Psoas muscle (tissue), 8 donors: ENCODE results near the gene CHD9. TPM values are rescaled to one million over a fixed set of nuclear protein-coding genes. Genes with fewer than 3 reads are reported as not detected.

Source experiments
- ATAC-seq, 4 donors: fragments of 200-7000 bp; cut with Tn5 transposase; one replicate each; pipeline ENCODE4 v1.9.1; 2020; ENCODE audit warnings: moderate library complexity in 3 of 4, mild to moderate bottlenecking in 2 of 4
- DNase-seq, 2 donors: peaks; one replicate each; pipeline ENCODE4 v3.0.0-alpha.2; 2020
- H3K27ac ChIP-seq: fragments of 200-600 bp; one replicate; pipeline ENCODE4 v1.8.0; 2022
- H3K27me3 ChIP-seq, 3 donors: fragments of 200-600 bp in 1 of 3; one replicate each; pipeline versions ENCODE4 v1.6.1 to v1.8.0; 2013 to 2022; ENCODE audit warnings: low read length in 2 of 3, mild to moderate bottlenecking in 2 of 3, moderate library complexity in 1 of 3; ENCODE audit not compliant: insufficient read depth in 3 of 3
- H3K36me3 ChIP-seq, 2 donors: fragments of 200-600 bp in 1 of 2; one replicate each; pipeline versions ENCODE4 v1.6.1 to v1.8.0; 2013 to 2022; ENCODE audit warnings: low read depth in 1 of 2, mild to moderate bottlenecking in 1 of 2, moderate library complexity in 1 of 2; ENCODE audit not compliant: insufficient read depth in 1 of 2
- H3K4me1 ChIP-seq: fragments of 200-600 bp; one replicate; pipeline ENCODE4 v1.8.0; 2022
- H3K4me3 ChIP-seq: fragments of 200-600 bp; one replicate; pipeline ENCODE4 v1.8.0; 2022; ENCODE audit warnings: mild to moderate bottlenecking
- H3K9me3 ChIP-seq: fragments of 200-600 bp; one replicate; pipeline ENCODE4 v1.8.0; 2022
- CTCF ChIP-seq: fragments of 200-600 bp; IDR thresholded peaks from one replicate; pipeline ENCODE4 v1.8.0; 2022; ENCODE audit warnings: antibody characterized with exemption
- WGBS, 3 donors: extraction: QIAGEN DNeasy Blood & Tissue Kit; methylation state at CpG; one replicate each; pipeline versions ENCODE4 v1.1.6 to v1.1.7; 2013; 5-methylcytosine and 5-hydroxymethylcytosine counted together
- intact Hi-C, 2 donors: fragments of 100-400 bp; cut with DNase I; formaldehyde crosslinking; loops; one replicate each; pipeline versions ENCODE4 v1.11.0 to v1.14.2; 2022
- polyA plus RNA-seq, 3 donors: library from polyadenylated mRNA; stranded (reverse); fragments of 200-250 nt; gene quantifications; one replicate each; pipeline ENCODE4 v1.2.3, GENCODE V29; 2013
- total RNA-seq, 4 donors: library from RNA; stranded (reverse); fragmentation: NEBNext Ultra II Directional in 2 of 4; extraction: Animal tissue kit (Norgen Biotek cat#: 25700) in 2 of 4; gene quantifications; one replicate each; pipeline versions ENCODE4 v1.2.1 to v1.2.4, GENCODE V29; 2021 to 2023
- donor health status: healthy with polysubstance abuse.
- donor health status: DM: no; HTN: no; CAD: no; lungs with moderate emphysema.
- donor health status: Bipolar disorder and iron deficiency.
- donor health status: healthy.
- donor health status: DM: yes; HTN: yes; CAD: no.
- donor health status: DM: no; HTN: no; CAD: no.
- donor health status: DM: no; HTN: no; CAD: no.
- donor health status: DM: yes; HTN: yes; CAD: no.

Gene CHD9
- total and polyA plus RNA-seq, 7 donors = 5.8 to 47.9 (median 36.4) TPM

GRCh38 chr16:53115047-53115446 is 60.3 kb downstream of the CHD9 start:
- no peaks in the 10 kb centered on the region for H3K4me1 ChIP-seq
- no peak for DNase-seq
- H3K4me3 ChIP-seq = no peak overlapping the region
- WGBS, 3 donors = 84 to 93% (median 84%) methylated on average over 2 of the region's 2 CpGs
- H3K27me3 ChIP-seq = no peaks in the 10 kb centered on the region
- H3K27ac ChIP-seq = no peak overlapping the region
- intact Hi-C loops = no loop called here
- H3K9me3 ChIP-seq = no peaks in the 10 kb centered on the region
- TF ChIP-seq CTCF = no peak
- H3K36me3 ChIP-seq = peaks cover 0 to 3% of the 10 kb centered on the region in 2 donors
- no peak for ATAC-seq

DNA sequence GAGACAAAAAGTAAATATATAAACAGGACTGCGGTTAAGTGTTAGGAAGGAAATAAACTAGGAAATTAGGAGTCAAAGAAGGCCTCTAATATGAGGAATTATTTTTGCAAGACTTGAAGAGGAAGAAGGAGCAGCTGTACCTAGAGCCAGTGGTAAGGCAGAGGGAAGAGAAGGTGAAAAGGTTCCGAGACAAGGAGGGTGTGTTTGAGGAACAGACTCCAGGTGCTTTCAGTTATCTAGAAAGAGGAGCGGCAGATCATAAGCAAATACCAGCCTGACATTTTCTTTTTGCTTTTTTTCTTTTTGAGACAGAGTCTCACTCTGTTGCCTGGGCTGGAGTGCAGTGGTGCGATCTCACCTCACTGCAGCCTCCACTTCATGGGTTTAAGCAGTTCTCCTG is 61.0 kb downstream of the CHD9 start:
- Histone ChIP-seq H3K4me3 (no peak overlapping the region), H3K4me1 (no peaks in the 10 kb centered on the region), H3K36me3 (peaks cover 0 to 3% of the 10 kb centered on the region in 2 donors), H3K9me3 (no peaks in the 10 kb centered on the region), H3K27me3 (no peaks in the 10 kb centered on the region), H3K27ac (no peak overlapping the region)
- DNase-seq = no peak
- intact Hi-C loops = no loop called here
- no peak for ATAC-seq
- TF ChIP-seq CTCF = no peak
- WGBS, 3 donors = 96 to 97% (median 96%) methylated on average over 4 of the region's 4 CpGs

GRCh38 chr16:53121043-53121620 is 66.3 kb downstream of the CHD9 start:
- ATAC-seq = no peak
- Histone ChIP-seq H3K4me1 (no peaks in the 10 kb centered on the region), H3K36me3 (peaks cover 0 to 3% of the 10 kb centered on the region in 2 donors), H3K27ac (no peak overlapping the region), H3K4me3 (no peak overlapping the region), H3K27me3 (no peaks in the 10 kb centered on the region), H3K9me3 (no peaks in the 10 kb centered on the region)
- 73 to 74% (median 73%) methylated on average over 2 of the region's 2 CpGs for WGBS, 3 donors
- intact Hi-C loops = no loop called here
- TF ChIP-seq CTCF = no peak
- DNase-seq = no peak

GRCh38 chr16:53121661-53122060 is 66.9 kb downstream of the CHD9 start:
- no peak for TF ChIP-seq CTCF
- peaks cover 0 to 3% of the 10 kb centered on the region in 2 donors for H3K36me3 ChIP-seq
- peak overlapping the region; percentile 42 for H3K27ac ChIP-seq
- no peak overlapping the region for H3K4me3 ChIP-seq
- H3K4me1 ChIP-seq = no peaks in the 10 kb centered on the region
- H3K27me3 ChIP-seq = no peaks in the 10 kb centered on the region
- intact Hi-C loops = no loop called here
- no peaks in the 10 kb centered on the region for H3K9me3 ChIP-seq
- 16 to 17% (median 16%) methylated on average over 1 of the region's 1 CpG for WGBS, 3 donors
- no peak for ATAC-seq
- DNase-seq = no peak

DNA sequence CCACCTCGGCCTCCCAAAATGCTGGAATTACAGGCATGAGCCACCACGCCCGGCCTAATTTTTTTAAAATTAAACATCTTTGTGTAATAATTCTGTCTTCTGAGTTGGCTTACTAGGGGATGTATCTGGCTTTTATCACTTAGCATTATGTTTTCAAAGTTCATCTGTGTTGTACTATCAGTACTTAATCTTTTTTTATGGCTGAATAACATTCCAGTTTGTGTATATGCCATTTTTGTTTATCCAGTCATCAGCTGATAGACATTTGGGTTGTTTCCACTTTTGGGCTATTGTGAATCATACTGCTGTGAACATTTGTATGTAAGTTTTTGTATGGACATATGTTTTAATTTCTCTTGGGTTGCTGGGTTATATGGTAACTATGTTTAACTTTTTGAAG is 69.0 kb downstream of the CHD9 start:
- intact Hi-C loops = no loop called here
- DNase-seq (no peak), ATAC-seq (no peak)
- Histone ChIP-seq H3K27ac (no peak overlapping the region), H3K27me3 (no peaks in the 10 kb centered on the region), H3K4me3 (no peak overlapping the region), H3K4me1 (no peaks in the 10 kb centered on the region), H3K36me3 (peaks cover 0 to 3% of the 10 kb centered on the region in 2 donors), H3K9me3 (no peaks in the 10 kb centered on the region)
- 95 to 97% (median 96%) methylated on average over 3 of the region's 3 CpGs for WGBS, 3 donors
- TF ChIP-seq CTCF = no peak
